Fibroblast of skin of left quadriceps (primary cell): ENCODE data around the gene COQ10A.
"Not testable (repeated sequence)": the region's sequence is repeated elsewhere in the genome, so short reads cannot be mapped to it uniquely, and the experiment has no call there.

Experiments
- DNase-seq, 2 experiments: peaks; one replicate each; pipeline ENCODE4 v3.0.0-alpha.2; 2013; ENCODE audit warnings: low read depth in 2 of 2

Gene COQ10A

DNA sequence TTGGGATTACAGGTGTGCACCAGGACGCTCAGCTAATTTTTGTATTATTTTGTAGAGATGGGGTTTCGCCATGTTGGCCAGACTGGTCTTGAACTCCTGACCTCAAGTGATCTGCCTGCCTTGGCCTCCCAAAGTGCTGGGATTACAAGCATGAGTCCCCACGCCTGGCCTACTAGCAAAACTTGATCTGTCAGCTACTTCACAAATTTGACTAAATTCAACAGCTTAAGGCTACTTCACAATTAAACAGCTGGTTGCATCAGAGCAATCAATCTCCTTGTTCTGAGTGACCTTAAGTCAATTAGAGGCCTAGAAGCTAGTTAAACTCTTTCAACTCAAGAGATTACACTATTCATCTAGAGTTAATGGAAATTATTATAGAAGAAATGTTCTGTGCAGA lies 12.2 kb downstream of the COQ10A start:
- no peak for DNase-seq

DNA sequence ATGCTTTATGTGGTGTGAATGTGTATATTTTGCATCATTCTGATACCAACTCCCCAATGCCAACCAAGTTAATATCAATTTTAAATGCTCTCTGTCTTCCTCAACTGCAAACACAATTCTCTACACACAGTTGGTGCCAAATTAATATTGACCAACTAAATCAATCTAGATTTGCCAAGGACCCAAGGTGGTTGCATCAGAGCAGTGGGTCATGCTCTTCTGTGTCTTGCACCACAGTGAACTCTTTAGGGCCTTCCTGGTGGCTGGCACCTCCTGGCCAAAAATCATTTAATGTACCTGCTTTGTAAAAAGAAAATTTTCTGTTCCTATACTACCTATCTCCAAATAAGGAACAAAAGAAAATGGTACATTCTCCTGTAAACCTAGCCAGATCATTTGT lies 14.1 kb downstream of the COQ10A start:
- DNase-seq = no peak

DNA sequence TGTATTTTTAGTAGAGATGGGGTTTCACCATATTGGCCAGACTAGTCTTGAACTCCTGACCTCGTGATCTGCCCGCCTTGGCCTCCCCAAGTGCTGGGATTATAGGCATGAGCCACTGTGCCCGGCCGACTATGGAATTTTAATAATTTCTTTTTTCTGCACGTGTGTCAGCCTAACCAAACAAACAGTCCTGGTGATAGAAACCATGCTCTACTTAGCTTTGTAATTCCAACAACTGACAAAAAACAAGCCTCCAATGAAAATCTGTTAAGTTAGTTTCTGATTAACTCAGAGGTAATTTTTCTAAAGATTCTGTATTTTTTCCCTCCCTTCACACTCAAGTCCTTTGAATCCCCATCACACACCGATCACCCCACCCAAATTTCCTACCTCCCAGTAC lies 15.3 kb downstream of the COQ10A start:
- no peak for DNase-seq

DNA sequence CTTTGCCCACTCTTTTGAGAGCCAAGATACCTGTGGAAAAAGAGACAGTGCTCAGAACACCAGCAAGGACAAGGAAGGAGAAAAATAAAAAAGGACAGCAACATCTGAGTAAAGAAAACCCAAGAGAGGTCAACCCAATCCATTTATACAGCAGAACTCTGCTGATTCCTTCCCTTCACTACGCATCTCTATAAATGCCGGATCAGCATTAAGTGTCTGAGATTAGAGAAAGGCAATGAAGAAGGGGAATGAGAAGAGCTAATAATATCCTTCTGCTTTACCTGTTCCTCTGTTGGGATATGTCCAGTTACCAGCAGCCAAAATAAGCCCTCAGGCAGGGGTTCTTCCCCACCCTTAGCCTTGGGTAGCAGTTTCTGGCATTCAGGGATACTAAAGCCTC lies 15.8 kb downstream of the COQ10A start:
- DNase-seq = no peak

DNA sequence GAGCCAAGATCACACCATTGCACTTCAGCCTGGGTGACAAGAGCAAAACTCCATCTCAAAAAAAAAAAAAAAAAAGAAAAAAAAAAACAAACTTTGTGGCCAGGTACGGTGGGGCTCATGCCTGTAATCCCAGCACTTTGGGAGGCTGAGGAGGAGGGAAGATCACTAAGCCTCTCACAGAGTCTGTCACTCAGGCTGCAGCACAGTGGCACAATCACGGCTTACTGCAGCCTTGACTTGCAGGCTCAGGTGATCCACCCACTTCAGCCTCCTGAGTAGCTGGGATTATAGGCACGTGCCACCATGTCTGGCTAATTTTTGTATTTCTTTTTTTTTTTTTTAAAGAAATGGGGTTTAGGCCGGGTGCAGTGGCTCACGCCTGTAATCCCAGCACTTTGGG lies 17.5 kb downstream of the COQ10A start:
- not testable (repeated sequence) for DNase-seq

DNA sequence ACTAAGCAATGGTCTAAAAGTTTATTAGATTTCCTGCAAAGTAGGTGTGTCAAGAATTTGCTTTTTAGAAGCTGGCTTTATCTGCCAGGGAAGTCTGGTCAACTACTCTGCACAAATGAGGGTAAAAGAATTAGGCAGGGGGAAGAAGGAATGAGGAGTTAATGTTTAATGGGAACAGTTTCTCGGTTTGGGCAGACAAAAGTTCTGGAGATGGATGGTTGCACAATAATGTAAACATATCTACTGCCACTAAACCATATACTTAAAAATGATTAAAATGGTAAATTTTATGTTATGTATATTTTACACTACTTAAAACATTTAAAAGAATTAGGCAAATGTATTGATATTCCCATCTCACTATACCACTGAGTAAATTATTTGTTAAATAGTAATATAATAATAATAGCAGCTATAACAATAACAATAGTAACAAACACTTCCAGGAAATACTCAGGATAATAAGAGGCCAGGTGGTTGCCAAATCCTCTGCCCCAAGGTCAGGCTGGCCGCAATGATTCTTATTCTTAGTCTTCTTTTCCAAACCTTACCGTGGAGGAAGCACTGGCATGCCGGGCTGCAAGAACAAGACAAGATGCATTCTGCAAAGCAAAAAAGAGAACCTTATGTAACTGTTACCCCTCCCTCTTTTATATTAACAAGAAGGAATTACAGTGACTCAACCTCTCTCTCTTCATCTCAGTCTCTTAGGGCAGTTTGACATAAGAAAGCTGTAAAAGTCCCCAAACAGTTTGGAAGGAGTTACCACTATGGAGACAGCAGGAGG lies 19.5 kb downstream of the COQ10A start:
- no peak for DNase-seq

DNA sequence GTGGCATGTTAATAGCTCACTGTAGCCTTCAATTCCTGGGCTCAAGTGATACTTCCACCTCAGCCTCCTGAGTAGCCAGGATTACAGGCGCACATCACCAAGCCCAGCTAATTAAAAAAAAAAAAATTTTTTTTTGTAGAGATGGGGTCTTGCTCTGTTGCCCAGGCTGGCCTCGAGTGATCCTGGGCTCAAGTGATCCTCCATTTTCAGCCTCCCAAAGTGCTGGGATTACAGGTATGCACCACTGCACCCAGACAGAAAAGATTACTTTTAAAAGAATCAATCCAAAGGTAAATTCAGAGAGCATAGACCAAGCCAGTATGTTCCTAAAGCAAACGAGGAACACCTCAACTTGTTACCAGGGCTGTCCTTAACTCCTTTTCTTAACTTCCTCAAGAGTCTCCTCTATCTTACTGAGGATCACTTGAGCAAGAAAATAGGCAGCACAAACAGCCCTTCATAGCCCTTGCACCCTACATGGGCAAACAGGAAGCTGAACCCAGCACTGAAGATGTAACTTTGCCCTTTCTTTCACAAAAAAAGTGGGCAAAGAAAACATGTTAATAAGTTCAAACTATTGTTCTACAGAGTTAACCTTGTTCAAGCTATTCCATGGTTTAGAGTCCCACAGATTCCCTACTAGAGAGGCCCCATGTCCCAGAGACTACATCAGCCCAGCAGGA lies 22.1 kb downstream of the COQ10A start:
- DNase-seq = no peak

DNA sequence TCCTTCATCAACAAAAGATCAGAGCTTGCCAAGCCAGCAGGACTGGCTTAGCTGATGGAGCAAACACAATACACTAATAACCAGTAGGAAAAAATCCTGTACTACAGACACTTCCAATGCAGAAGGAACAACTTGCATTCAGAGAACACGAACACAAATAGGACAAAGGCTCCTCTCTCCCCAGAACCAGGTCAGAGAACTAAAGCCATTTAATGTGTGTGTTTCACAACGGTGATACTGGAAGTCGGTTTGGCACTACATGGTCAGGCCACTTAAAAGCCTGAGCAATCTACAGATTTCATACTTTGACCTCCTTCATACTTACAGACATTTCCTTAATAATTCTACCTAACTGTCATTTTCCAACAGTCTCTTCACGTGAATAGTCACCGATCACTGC lies 27.1 kb downstream of the COQ10A start:
- no peak for DNase-seq

DNA sequence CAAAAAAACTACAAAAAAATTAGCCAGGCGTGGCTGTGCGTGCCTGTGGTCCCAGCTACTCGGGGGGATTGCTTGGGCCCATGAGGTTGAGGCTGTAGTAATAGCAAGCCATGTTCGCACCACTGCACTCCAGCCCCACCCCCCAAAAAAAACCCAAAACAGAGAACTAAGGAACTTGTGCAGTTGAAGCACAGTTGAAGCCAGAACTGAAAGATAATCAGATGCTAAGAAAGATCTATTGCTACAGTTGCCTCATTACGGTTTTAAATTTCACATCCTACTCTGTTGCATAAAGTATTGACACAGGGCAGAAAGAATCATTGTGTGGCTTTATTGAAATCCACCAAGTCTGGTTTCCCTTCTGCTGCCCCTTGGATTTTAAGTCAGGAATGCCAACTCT lies 29.6 kb downstream of the COQ10A start:
- DNase-seq = no peak

DNA sequence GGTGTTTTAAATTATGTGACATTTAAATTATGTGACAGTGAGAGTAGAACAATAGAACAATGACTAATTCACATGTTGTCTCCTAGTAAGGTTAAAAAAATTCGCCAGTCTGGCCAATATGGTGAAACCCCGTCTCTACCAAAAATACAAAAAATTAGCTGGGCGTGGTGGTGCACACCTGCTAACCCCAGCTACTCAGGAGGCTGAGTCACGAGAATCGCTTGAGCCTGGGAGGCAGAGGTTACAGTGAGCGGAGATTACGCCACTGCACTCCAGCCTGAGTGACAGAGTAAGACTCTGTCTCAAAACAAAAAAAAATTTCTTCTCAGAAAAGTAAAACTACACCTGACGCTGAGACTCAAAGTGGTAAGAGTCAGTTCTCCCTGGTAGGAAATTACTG lies 30.7 kb downstream of the COQ10A start:
- DNase-seq = no peak

DNA sequence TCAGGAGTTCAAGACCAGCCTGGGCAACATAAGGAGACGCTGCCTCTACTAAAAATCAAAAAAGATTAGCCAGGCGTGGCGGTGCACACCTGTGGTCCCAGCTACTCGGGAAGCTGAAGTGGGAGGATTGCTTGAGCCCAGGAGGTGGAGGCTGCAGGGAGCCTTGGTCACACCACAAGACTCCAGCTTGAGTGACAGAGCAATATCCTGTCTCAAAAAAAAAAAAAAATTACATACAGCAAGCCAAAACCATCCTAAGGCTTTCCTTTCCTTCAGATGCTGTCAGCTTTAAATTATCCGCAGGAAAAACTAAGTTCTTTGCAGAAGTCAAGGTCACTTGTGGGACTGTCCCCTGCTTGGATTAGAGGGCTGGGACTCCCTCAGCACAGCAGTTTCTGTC lies 32.1 kb downstream of the COQ10A start:
- no peak for DNase-seq

DNA sequence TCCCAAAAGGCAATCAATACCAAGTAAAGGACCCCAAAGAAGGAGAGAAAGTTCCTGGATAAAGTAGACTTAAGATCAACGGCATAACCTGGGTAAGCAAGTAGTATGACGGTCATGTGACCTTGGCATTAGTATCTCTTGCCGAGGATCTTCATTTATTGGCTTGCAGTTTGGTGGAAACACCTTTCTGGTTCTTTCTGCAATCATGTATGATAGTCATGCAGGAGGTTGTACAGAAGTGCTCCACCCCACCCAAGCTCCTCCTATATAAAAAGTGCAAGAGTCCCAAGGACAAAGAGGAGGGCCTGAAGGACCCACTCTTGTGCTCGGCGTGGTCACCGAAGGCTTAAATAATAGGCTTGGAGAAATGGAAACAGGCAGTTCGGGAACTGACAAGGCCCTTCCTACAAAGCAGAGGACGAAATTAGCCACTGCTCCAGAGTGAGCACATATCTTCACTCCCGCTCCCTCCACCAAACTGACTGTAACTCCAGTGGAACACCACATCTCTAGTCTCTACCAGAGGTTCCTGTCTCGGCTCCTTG lies 32.6 kb downstream of the COQ10A start:
- DNase-seq = no peak

DNA sequence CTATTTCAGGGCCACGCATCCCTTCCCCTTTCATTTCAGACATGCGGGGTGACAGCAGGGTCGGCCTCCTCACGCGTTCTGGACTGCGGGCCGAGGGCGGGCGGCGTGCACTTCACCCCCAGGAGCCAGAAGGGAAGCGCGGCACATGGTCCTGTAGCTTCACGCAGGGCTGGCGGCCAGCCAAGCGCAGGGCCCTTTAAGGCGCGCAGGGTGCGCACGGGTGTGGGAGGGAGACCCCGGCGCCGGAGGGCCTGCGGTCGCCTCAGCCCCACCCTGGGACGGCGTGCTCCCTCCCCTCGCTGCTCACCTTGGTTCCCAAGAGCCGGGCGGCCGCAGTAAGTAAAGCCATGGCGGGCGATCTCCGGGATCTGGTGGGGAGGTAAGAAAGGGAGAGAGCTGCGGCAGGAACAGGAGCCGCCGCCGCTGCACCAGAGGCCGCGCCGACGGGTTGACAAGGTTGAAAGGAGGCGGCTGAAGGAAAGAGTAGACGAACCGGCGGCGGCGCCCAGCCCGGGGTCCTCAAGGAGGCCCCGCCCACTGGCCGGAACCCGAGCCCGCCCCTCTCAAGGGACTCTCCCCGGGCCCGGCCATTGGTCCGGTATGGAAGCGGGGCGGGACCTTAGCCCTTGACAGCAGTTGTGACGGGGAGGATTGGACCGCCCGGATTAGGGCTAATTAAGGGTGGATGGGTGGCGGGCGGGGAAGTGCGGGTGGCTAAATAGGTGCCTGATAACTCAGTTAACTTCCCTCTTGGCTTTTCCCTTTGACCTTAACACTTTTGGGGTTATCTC lies 33.3 kb downstream of the COQ10A start, which contains the start of gene CS:
CS (minus strand) TSS at position 478 of the 791 bp plus-strand sequence; CDS start at position 349, 129 bp downstream.
- peak; percentile 96 for DNase-seq

DNA sequence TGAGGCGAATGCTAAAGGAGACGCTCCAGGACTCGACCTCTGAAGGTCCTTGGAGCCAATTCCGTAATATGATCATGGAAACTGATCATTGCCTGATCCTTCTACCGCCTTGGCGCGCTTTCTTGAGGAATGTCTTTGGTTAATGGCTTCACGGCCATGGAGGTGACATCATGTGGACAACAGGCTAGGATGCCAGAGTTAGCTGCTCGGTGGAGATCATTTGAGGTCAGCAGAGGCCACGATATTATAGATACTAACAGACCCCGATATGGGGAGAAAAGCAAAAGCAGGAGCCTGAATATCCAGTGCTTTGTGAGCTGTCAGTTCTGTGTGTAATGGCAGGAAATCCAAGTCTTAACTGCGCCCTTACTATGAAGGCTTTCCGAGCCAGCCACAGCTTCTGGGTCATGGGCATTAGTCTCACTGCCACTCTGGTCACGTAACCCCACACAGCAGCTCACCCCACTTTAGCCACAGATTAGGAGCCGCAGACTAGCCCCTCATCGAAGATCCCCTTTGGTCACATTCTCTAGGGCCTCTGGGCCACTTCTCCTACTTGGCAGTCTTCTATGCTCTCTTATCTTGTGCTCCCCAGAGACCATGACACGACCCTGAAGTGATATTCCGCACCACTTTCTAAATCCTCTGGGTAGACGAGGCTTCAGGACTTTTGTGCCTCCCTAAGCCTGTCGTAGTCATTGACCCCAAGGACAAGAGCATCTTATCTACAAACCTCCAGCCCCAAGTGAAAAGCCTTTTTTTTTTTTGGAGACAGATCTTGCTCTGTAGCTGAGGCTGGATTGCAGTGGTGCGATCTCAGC lies 34.1 kb downstream of the COQ10A start:
- DNase-seq = no peak

DNA sequence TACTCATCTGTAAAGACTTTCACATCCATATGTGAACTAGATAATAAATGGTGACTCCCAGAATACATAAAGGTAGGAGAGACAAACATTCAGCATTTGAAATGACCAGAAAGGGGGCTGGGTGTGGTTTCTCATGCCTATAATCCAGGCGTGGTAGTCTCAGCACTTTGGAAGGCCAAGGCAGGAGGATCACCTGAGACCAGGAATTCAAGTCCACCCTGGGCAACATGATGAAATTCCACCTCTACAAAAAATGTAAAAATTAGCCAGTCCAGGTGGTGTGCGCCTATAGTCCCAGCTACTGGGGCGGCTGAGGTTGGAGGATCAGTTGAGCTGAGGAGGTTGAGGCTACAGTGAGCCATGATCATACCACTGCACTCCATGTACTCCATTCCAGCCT lies 37.5 kb downstream of the COQ10A start:
- DNase-seq = no peak

DNA sequence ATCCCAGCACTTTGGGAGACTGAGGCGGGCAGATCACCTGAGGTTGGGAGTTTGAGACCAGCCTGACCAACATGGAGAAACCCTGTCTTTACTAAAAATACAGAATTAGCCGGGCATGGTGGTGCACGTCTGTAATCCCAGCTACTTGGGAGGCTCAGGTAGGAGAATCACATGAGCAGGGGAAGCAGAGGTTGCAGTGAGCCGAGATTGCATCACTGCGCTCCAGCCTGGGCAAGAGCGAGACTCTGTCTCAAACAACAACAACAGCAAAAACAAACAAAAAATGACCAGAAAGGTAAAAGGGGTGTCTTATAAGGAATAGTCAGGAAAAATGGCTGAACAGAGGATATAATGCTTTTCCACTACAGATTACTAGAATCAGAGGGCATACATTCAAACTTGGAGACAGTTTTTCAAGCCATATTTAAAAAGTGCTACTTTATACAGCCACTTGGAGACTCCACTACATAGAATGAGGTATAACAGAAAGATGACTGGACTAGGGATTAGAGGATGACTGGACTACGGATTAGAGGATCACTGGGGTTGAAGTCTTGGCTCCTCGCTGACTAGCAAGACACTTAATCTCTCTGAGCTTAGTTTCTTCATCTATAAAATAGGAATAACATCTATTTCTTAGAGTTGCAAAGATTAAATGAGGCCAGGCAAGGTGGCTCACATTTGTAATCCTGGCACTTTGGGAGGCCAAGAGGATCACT lies 38.3 kb downstream of the COQ10A start:
- DNase-seq = no peak

DNA sequence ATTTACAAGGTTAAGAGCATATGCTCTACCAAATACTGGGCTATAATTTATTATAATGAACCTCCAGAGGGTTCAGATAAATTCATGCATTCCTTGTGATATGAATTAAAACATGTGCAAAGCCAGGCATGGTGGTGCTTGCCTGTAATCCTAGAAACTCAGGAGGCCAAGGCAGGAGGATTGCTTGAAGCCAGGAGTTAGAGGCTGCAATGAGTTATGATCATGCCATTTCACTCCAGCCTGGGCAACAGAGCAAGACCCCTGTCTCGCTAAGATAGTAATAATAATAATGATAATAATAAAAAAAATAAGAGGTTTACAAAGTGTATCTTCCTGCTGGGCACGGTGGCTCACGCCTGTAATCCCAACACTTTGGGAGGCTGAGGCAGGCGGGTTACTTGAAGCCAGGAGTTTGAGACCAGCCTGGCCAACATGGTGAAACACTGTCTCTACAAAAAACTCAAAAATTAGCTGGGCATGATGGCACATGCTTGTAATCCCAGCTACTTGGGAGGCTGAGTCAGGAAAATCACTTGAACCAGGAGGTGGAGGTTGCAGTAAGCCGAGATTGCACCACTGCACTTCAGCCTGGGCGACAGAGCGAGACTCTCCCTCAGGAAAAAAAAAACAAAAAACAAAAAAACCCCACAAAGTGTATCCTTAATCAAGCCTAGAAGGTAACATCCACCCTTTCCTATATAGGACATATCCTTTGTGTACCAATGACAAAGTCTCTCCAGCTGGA lies 40.7 kb downstream of the COQ10A start:
- DNase-seq = no peak

DNA sequence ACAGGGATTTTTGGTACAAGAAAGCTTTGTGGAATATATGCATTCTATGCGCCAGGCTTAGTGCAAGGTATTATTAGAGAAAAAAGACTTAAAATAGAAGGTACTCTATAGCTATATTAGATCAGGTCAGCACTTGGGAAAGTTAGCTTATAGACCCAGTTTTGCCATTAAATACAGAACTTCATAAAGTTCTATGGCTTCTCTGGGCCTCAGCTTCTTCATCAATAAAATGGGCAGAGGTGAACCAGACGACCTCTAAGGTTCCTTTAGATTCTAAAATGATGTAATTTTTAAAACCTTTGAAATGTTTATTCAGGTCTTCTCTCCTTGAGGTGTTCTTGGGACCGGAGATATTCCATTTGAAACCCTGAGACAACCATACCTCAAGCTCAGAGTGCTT lies 42.0 kb downstream of the COQ10A start:
- no peak for DNase-seq

DNA sequence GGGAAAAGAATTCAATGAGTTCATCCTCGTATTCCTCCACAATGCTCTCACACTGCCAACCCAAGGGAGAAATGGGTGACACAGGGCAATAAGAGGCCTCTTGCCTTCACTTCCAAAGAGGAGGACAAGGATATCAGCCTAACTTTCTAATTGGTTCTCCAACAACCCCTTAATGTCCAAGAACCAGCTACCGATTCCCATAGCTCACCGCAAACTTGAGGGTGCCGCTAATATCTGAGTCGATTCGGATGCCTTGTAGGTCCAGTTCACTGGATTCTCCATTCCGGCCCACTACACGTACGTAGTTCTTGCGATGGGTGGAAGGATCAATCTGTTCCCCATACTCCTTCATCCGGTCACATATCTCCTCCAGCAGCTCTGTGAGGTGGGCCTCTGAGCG lies 44.3 kb downstream of the COQ10A start:
- DNase-seq = no peak

DNA sequence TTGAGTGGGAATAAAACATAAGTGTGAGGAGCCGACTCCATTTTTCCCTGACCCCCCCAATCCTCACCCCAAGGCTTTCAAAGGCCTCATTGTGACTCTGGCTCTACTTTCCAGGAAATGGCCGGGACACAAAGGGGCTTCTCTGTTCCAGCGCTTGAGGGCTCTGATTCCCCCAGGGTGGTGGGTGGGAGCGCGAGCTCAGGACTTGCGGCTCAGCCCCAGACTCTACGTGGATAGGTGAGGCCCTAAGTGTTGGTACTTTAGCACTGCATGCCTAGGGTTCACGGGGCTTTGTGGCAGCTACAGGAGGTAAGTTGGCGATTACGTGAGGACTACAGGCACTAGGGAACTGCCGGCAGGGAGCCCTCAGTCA lies 48.5 kb downstream of the COQ10A start:
- DNase-seq = no peak
